ENCODE measurements around the gene NR1H2. TPM values are rescaled to one million over a fixed set of nuclear protein-coding genes. Genes with fewer than 3 reads are reported as not detected.

The NR1H2 gene
- total and polyA plus RNA-seq, 4 donors: 30.4 to 58.1 (median 33.7) TPM

DNA sequence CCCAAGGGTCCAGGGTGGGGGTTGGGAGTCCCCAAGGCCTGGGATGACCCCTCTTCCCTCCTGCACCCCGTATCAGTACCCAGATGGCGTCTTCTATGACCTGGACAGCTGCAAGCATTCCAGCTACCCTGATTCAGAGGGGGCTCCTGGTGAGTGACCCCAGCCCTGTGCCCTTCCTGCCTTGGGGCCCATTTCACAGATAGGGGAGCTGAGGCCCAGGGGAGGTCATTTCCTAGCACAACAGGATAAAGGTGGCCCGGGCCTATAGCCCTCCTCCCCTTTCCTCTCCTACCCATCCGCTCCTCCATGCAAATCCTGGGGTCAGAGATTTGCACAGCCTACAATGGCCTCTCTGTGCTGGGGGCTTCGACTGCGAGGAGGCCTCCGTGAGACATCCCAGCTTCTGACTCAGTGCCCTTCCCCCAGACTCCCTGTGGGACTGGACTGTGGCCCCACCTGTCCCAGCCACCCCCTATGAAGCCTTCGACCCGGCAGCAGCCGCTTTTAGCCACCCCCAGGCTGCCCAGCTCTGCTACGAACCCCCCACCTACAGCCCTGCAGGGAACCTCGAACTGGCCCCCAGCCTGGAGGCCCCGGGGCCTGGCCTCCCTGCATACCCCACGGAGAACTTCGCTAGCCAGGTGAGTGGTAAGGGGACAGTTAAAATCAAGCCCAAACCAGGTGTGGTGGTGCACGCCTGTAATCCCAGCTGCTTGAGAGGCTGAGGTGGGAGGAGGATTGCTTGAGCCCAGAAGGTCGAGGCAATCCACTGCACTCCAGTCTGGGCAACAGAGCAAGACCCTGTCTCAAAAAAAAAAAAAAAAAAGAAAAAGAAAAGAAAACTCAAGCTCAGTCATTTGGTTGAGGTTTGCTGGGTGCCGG, 46.4 kb downstream of the NR1H2 start:
- no peak overlapping the region for H3K4me3 ChIP-seq (ENCODE audit: low read depth in 1 of 3, low read length in 3 of 3)
- 86% methylated on average over 18 of the region's 18 CpGs for WGBS
- TF ChIP-seq FOXA2 (IDR thresholded peaks at IDR 0.05): no peak
- no peak for TF ChIP-seq EGR1 (IDR thresholded peaks at IDR 0.05; ENCODE audit: low read depth in 2 of 2)
- TF ChIP-seq SP1 (IDR thresholded peaks at IDR 0.05): no peak
- TF ChIP-seq, protein P1, sequence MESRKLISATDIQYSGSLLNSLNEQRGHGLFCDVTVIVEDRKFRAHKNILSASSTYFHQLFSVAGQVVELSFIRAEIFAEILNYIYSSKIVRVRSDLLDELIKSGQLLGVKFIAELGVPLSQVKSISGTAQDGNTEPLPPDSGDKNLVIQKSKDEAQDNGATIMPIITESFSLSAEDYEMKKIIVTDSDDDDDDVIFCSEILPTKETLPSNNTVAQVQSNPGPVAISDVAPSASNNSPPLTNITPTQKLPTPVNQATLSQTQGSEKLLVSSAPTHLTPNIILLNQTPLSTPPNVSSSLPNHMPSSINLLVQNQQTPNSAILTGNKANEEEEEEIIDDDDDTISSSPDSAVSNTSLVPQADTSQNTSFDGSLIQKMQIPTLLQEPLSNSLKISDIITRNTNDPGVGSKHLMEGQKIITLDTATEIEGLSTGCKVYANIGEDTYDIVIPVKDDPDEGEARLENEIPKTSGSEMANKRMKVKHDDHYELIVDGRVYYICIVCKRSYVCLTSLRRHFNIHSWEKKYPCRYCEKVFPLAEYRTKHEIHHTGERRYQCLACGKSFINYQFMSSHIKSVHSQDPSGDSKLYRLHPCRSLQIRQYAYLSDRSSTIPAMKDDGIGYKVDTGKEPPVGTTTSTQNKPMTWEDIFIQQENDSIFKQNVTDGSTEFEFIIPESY (IDR thresholded peaks at IDR 0.05): no peak
- no peak for TF ChIP-seq FOXA1 (IDR thresholded peaks at IDR 0.05)
- no peak for TF ChIP-seq REST (IDR thresholded peaks at IDR 0.05)
- no peak for TF ChIP-seq RXRA (IDR thresholded peaks at IDR 0.05)
- TF ChIP-seq MAX (IDR thresholded peaks at IDR 0.05): no peak
- H3K27me3 ChIP-seq (ENCODE audit: control insufficient read depth in 4 of 4, insufficient read depth in 4 of 4, low read length in 3 of 4): peaks cover 0 to 2% (median 0%) of the 10 kb centered on the region in 4 donors
- no peaks in the 10 kb centered on the region for H3K36me3 ChIP-seq (ENCODE audit: control insufficient read depth in 4 of 4, insufficient read depth in 3 of 4, low read depth in 1 of 4, low read length in 3 of 4)
- H3K9me3 ChIP-seq (ENCODE audit: control insufficient read depth in 4 of 4, low read length in 3 of 4): no peaks in the 10 kb centered on the region
- H3K4me1 ChIP-seq (ENCODE audit: control insufficient read depth in 4 of 4, insufficient read depth in 4 of 4, low read length in 3 of 4): no peaks in the 10 kb centered on the region
- no peak overlapping the region for H3K9ac ChIP-seq (ENCODE audit: low read depth in 1 of 2, low read length in 2 of 2)
- H3K27ac ChIP-seq (ENCODE audit: low read depth in 1 of 2, low read length in 2 of 2): no peak overlapping the region
- no peak for DNase-seq (ENCODE audit: low spot score)

- DNase-seq (ENCODE audit: low spot score): no peak
- Histone ChIP-seq H3K9me3 (ENCODE audit: control insufficient read depth in 4 of 4, low read length in 3 of 4) (no peaks in the 10 kb centered on the region), H3K9ac (ENCODE audit: low read depth in 1 of 2, low read length in 2 of 2) (no peak overlapping the region), H3K4me1 (ENCODE audit: control insufficient read depth in 4 of 4, insufficient read depth in 4 of 4, low read length in 3 of 4) (no peaks in the 10 kb centered on the region), H3K27ac (ENCODE audit: low read depth in 1 of 2, low read length in 2 of 2) (no peak overlapping the region), H3K4me3 (ENCODE audit: low read depth in 1 of 3, low read length in 3 of 3) (no peak overlapping the region), H3K36me3 (ENCODE audit: control insufficient read depth in 4 of 4, insufficient read depth in 3 of 4, low read depth in 1 of 4, low read length in 3 of 4) (no peaks in the 10 kb centered on the region), H3K27me3 (ENCODE audit: control insufficient read depth in 4 of 4, insufficient read depth in 4 of 4, low read length in 3 of 4) (no peaks in the 10 kb centered on the region)
- WGBS: 74% methylated on average over 22 of the region's 22 CpGs
- TF ChIP-seq GABPA (IDR thresholded peaks at IDR 0.05 in 1 of 2, conservative IDR thresholded peaks at IDR 0.05 in 1 of 2) (no peak), NR2F2 (IDR thresholded peaks at IDR 0.05) (no peak), RAD21 (IDR thresholded peaks at IDR 0.05) (no peak), REST (IDR thresholded peaks at IDR 0.05) (no peak), TAF1 (conservative IDR thresholded peaks at IDR 0.05) (no peak), HNF4A (conservative IDR thresholded peaks at IDR 0.05) (no peak), MAX (IDR thresholded peaks at IDR 0.05) (no peak), FOXA2 (IDR thresholded peaks at IDR 0.05) (no peak), YY1 (IDR thresholded peaks at IDR 0.05) (no peak)
- TF ChIP-seq, protein P2, sequence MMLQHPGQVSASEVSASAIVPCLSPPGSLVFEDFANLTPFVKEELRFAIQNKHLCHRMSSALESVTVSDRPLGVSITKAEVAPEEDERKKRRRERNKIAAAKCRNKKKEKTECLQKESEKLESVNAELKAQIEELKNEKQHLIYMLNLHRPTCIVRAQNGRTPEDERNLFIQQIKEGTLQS (IDR thresholded peaks at IDR 0.05): no peak
- TF ChIP-seq, protein P1 (IDR thresholded peaks at IDR 0.05): no peak
Observed at GRCh38 chr19:50423279-50424113, 47.2 kb downstream of the NR1H2 start.
